ENCODE data around the gene OXGR1. TPM values are rescaled to one million over a fixed set of nuclear protein-coding genes. Genes with fewer than 3 reads are reported as not detected.

Gene OXGR1
- total and polyA plus RNA-seq, 9 of the 15 experiments (the other 6 are each of a cell fraction or from before 2014, with no cell fraction given): 0.03 TPM; not detected in 8

DNA sequence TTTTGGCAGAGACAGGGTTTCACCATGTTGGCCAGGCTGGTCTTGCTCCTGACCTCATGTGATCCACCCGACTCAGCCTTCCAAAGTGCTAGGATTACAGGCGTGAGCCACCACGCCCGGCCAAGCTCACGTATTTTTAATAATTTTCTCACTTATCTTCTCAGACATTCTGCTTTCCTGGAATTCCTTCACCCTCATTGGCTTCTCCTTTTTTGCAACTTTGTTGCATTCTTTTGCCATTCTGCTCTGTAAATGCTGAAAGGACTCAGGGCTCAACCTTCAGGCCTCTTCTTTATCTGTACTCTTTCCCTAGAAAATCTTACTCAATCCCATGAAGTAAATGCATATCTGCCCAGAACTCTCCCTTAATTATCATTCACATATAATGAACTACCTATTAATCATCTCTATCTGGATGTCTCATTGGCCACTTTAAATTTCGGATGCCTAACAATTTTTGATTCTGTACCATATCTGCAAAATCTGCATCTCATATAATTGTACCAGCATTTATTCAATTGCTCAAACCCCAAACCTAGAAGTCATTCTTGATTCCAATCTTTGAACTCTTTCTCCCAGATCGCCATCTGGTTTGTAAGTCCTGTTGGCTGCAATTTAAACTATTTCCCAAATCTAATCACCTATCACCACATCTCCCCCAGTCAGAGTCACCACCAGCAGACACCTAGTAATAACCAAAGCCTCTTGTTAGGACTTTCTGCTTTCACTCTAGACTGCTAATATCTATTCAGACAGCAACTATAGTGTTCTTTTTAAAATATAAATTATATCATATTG lies 18.2 kb upstream of the OXGR1 start (continued):
- no peak for TF ChIP-seq ETS2 (tag; IDR thresholded peaks at IDR 0.05; ENCODE audit: borderline replicate concordance, poor library complexity, severe bottlenecking)
- no peak for TF ChIP-seq PHF21A (IDR thresholded peaks at IDR 0.05; ENCODE audit: borderline replicate concordance, low read depth)
- no peak for TF ChIP-seq ZC3H4 (CRISPR knock-in tag; IDR thresholded peaks at IDR 0.05; ENCODE audit: borderline replicate concordance)
- no peak for TF ChIP-seq RBM25 (IDR thresholded peaks at IDR 0.05; ENCODE audit: low read depth, low read length, severe bottlenecking)

DNA sequence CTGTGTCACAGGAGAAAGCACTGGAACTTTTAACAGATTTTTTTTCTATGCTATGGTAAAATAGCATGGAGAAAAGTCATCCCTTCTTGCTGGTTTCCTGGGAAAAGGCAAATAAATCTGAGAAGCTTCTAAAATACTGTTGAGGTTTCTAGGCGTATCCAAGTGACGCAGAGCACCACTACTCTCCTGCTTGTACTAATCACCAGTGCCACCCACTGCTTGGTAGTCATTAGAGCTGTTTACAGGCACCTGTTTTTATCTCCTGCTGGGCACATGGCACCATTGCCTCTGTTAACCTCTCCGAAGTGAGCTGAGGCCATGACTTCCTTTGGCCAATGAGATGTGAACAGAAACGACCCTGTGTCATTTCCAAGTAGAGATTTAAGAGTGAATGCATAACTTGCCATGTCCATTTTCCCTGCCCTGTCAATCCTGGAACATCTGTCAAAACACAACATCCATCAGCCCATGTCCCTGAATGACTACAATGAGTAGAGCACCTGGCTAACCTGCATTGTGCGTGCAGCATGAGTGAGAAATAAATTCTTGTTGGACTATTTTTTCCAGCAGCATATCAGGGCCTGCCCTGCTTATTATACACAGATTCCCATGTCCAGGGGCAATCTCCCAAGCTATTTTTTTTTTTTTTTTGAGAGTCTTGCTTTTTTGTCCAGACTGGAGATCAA lies 17.3 kb upstream of the OXGR1 start:
- BruUV-seq (replicated peaks): no TSS peak
- H2AFZ ChIP-seq (ENCODE audit: low read depth, low read length): no peak overlapping the region
- no peaks in the 10 kb centered on the region for H3K79me2 ChIP-seq (ENCODE audit: control insufficient read depth, insufficient read depth, low read length)
- intact Hi-C loops (cut with micrococcal nuclease) (no loop called here), in situ Hi-C loops (cut with MboI) (no loop called here)
- WGBS (ENCODE audit: insufficient coverage, low coverage, missing lambda C conversion rate): 8% methylated on average over 5 of the region's 5 CpGs
- H3K4me3 ChIP-seq: no peak overlapping the region
- no peaks in the 10 kb centered on the region for H3K9me1 ChIP-seq (ENCODE audit: control insufficient read depth, insufficient read depth, low read length)
- no peak for DNase-seq (ENCODE audit: extremely low read depth in 1 of 4, low spot score in 3 of 4)
- H3K4me2 ChIP-seq (ENCODE audit: insufficient read depth, low read length): no peak overlapping the region
- no peaks in the 10 kb centered on the region for H3K36me3 ChIP-seq (ENCODE audit: control insufficient read depth, insufficient read depth, low read length)
- FAIRE-seq: no peak
- no peak for TF ChIP-seq HNRNPUL1 (IDR thresholded peaks at IDR 0.05; ENCODE audit: low read length)
- no peaks in the 10 kb centered on the region for H3K9me3 ChIP-seq (replicated peaks; ENCODE audit: control insufficient read depth, insufficient read depth, low read depth, low read length)
- H3K27ac ChIP-seq (ENCODE audit: extremely low read depth, low read depth, low read length): no peak overlapping the region
- no peak overlapping the region for H3K9ac ChIP-seq (ENCODE audit: insufficient read depth in 1 of 2, low read depth in 2 of 2, low read length in 2 of 2)
- H4K20me1 ChIP-seq (replicated peaks; ENCODE audit: control insufficient read depth, insufficient read depth, low read length): no peaks in the 10 kb centered on the region
- H3K27me3 ChIP-seq (ENCODE audit: control insufficient read depth in 2 of 2, insufficient read depth in 2 of 2, low read length in 2 of 2): no peaks in the 10 kb centered on the region
- no peak for ATAC-seq
- no peaks in the 10 kb centered on the region for H3K4me1 ChIP-seq (replicated peaks in 1 of 2; ENCODE audit: control insufficient read depth in 2 of 2, insufficient read depth in 2 of 2, low read length in 2 of 2)
- POLR2A ChIA-PET: no interaction called here
- CTCF ChIA-PET (ENCODE audit: low intra/inter-chr PET ratio): no interaction called here

Data from K562 (cell line).